Panc1 (cell line): Measurements from ENCODE around the gene CEBPA. TPM values are rescaled to one million over a fixed set of nuclear protein-coding genes. Genes with fewer than 3 reads are reported as not detected.

ENCODE experiments used
- ATAC-seq: fragments of 200-7000 bp; cut with Tn5 transposase; 2 replicates; pipeline ENCODE4 v1.9.1; 2020; ENCODE audit warnings: mild to moderate bottlenecking, moderate library complexity
- BruUV-seq: library from RNA; stranded (reverse); fragments of 400-500 nt; replicated peaks from 2 replicates; lab custom pipeline; 2021; lab: Mats Ljungman, UMichigan
- CTCF ChIA-PET: fragments of 300-600 bp; sonication (Branson Sonifier 250); formaldehyde crosslinking; loops from one replicate; lab custom pipeline; 2022; ENCODE audit warnings: antibody characterized with exemption; lab: Charles Lee
- POLR2A ChIA-PET: fragments of 300-600 bp; sonication (Branson Sonifier 250); formaldehyde crosslinking; loops from one replicate; lab custom pipeline; 2022; ENCODE audit warnings: antibody characterized with exemption; lab: Charles Lee
- DNase-seq: peaks from one replicate; pipeline ENCODE4 v3.0.0-alpha.2; 2010; ENCODE audit warnings: low read depth, low spot score
- H3K27ac ChIP-seq: 2 replicates; pipeline ENCODE4 v1.5.1; 2011; ENCODE audit warnings: mild to moderate bottlenecking, low read length, inconsistent platforms
- H3K27me3 ChIP-seq: fragments of 200-500 bp; sonication (Bioruptor generic); 2 replicates; pipeline ENCODE4 v1.6.0; 2014; ENCODE audit warnings: low read length, inconsistent platforms; ENCODE audit not compliant: control insufficient read depth, insufficient read depth
- H3K36me3 ChIP-seq: fragments of 200-500 bp; sonication (Bioruptor generic); 2 replicates; pipeline ENCODE4 v1.5.1; 2014; ENCODE audit warnings: inconsistent platforms, mild to moderate bottlenecking, low read length, moderate library complexity; ENCODE audit not compliant: control insufficient read depth, insufficient read depth
- H3K4me1 ChIP-seq: 2 replicates; pipeline ENCODE4 v1.5.1; 2011; ENCODE audit warnings: inconsistent platforms, mild to moderate bottlenecking, low read length, moderate library complexity; ENCODE audit not compliant: control insufficient read depth, insufficient read depth
- H3K4me3 ChIP-seq, 2 experiments: 2 replicates each; pipeline ENCODE4 v1.5.1; 2011 to 2012; ENCODE audit warnings: low read depth in 2 of 2, low read length in 2 of 2, mild to moderate bottlenecking in 2 of 2, inconsistent platforms in 1 of 2, moderate library complexity in 1 of 2
- H3K9me3 ChIP-seq: fragments of 200-500 bp; sonication (Bioruptor generic); 2 replicates; pipeline ENCODE4 v1.5.1; 2014; ENCODE audit warnings: low read depth, mild to moderate bottlenecking, inconsistent platforms, low read length, moderate library complexity; ENCODE audit not compliant: control insufficient read depth, insufficient read depth
- POLR2AphosphoS5 ChIP-seq: IDR thresholded peaks from 2 replicates; pipeline ENCODE4 v1.6.1; 2012; ENCODE audit warnings: mild to moderate bottlenecking, low read depth, low read length, moderate library complexity
- REST ChIP-seq, 2 experiments: IDR thresholded peaks; 2 replicates each; pipeline ENCODE4 v1.6.1; 2011 to 2012; ENCODE audit warnings: low read depth in 2 of 2, control low read depth in 1 of 2, low read length in 1 of 2, mild to moderate bottlenecking in 1 of 2, moderate library complexity in 1 of 2; ENCODE audit not compliant: insufficient read depth in 1 of 2
- SIN3A ChIP-seq: IDR thresholded peaks from 2 replicates; pipeline ENCODE4 v1.6.1; 2012; ENCODE audit warnings: low read depth, mild to moderate bottlenecking, low read length, moderate library complexity, borderline replicate concordance; ENCODE audit not compliant: insufficient read depth
- TCF7L2 ChIP-seq: IDR thresholded peaks from 2 replicates; pipeline ENCODE4 v1.6.1; 2011; ENCODE audit warnings: mild to moderate bottlenecking, low read depth, low read length, inconsistent platforms
- in situ Hi-C: cut with HindIII; loops from 2 replicates; pipeline ENCODE4 v1.10.0; 2016; ENCODE audit warnings: low sequenced_read_pairs, low pct_unique_long_range_greater_than_20kb
- intact Hi-C: fragments of 100-400 bp; cut with micrococcal nuclease; formaldehyde crosslinking; loops from one replicate; pipeline ENCODE4 v1.10.0; 2022; ENCODE audit not compliant: unreplicated experiment
- total RNA-seq: library from RNA; stranded (reverse); gene quantifications from one replicate; pipeline ENCODE4 v1.2.1, GENCODE V29; 2021; ENCODE audit not compliant: unreplicated experiment
- TF ChIP-seq, protein P1 (sequence below): fragments of 450-650 bp; IDR thresholded peaks from 2 replicates; pipeline ENCODE4 v1.5.1; 2017; ENCODE audit warnings: mild to moderate bottlenecking

CEBPA gene
- total RNA-seq, 1 experiment from 2014 or later, result 1.6 TPM

- ATAC-seq (no peak), DNase-seq (no peak)
- no peaks in the 10 kb centered on the region; the same call in 1 of the 2 replicates for H3K36me3 ChIP-seq
- ChIA-PET POLR2A (no interaction called here), CTCF (no interaction called here)
- H3K27me3 ChIP-seq, result 0 out of 2 replicates have a peak, but pooled peaks cover 2% of the 10 kb centered on the region
- in situ Hi-C loops, result no loop called here
- intact Hi-C loops, result no loop called here
- no peak overlapping the region for H3K4me3 ChIP-seq
- TF ChIP-seq REST (IDR thresholded peaks at IDR 0.05; ENCODE audit: insufficient read depth in 1 of 2, low read depth in 2 of 2, low read length in 1 of 2) (no peak), SIN3A (no peak)
- no peaks in the 10 kb centered on the region for H3K9me3 ChIP-seq
- no TSS peak for BruUV-seq
- no peak overlapping the region for H3K27ac ChIP-seq
- H3K4me1 ChIP-seq, result 0 out of 2 replicates have a peak, but pooled peaks cover 3% of the 10 kb centered on the region
Observed at GRCh38 chr19:33306853-33307792, 4.8 kb upstream of the CEBPA start.

DNA sequence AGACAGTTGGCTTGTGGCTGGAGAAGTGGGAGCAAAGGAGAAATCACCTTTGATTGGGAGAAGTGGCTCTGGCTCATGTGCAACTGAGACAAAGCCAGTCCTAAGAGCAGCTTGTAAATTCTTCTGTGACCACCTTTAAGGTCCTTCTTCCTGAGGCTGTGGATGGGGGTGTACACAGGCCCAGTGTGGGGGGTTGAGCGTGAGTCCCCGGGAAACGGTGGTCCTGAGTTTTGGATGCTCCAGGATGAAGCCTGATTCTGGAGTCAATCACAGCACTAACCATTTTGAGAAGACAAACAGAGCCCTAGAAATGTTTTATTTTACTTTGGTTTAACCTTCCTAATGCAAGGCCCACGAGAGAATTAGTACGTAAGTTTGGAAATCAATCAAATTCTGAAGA lies 3.9 kb upstream of the CEBPA start:
- no peaks in the 10 kb centered on the region; the same call in 1 of the 2 replicates for H3K36me3 ChIP-seq
- in situ Hi-C loops, result no loop called here
- ChIA-PET CTCF (no interaction called here), POLR2A (no interaction called here)
- no peak overlapping the region for H3K4me3 ChIP-seq
- peaks cover 4% of the 10 kb centered on the region; the same call in 1 of the 2 replicates for H3K4me1 ChIP-seq
- ATAC-seq, result no peak
- DNase-seq, result no peak
- 0 out of 2 replicates have a peak, but pooled peaks cover 2% of the 10 kb centered on the region for H3K27me3 ChIP-seq
- intact Hi-C loops, result no loop called here
- no TSS peak for BruUV-seq
- H3K9me3 ChIP-seq, result no peaks in the 10 kb centered on the region
- TF ChIP-seq TCF7L2 (no peak), POLR2AphosphoS5 (no peak), REST (IDR thresholded peaks at IDR 0.05; ENCODE audit: insufficient read depth in 1 of 2, low read depth in 2 of 2, low read length in 1 of 2) (no peak), SIN3A (no peak)
- TF ChIP-seq, protein P1, sequence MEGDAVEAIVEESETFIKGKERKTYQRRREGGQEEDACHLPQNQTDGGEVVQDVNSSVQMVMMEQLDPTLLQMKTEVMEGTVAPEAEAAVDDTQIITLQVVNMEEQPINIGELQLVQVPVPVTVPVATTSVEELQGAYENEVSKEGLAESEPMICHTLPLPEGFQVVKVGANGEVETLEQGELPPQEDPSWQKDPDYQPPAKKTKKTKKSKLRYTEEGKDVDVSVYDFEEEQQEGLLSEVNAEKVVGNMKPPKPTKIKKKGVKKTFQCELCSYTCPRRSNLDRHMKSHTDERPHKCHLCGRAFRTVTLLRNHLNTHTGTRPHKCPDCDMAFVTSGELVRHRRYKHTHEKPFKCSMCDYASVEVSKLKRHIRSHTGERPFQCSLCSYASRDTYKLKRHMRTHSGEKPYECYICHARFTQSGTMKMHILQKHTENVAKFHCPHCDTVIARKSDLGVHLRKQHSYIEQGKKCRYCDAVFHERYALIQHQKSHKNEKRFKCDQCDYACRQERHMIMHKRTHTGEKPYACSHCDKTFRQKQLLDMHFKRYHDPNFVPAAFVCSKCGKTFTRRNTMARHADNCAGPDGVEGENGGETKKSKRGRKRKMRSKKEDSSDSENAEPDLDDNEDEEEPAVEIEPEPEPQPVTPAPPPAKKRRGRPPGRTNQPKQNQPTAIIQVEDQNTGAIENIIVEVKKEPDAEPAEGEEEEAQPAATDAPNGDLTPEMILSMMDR, result no peak
- no peak overlapping the region for H3K27ac ChIP-seq
